ENCODE results near the gene MPHOSPH10. TPM values are rescaled to one million over a fixed set of nuclear protein-coding genes. Genes with fewer than 3 reads are reported as not detected.

Gene MPHOSPH10
- total RNA-seq, 6 experiments from 2014 or later: 27.7 to 39.5 (median 36.5) TPM

- TF ChIP-seq CTCF (IDR thresholded peaks at IDR 0.05): no peak
- Mint-ChIP-seq H3K9me3 (no peaks in the 10 kb centered on the region), H3K4me1 (ENCODE audit: low read depth) (peaks cover 12% of the 10 kb centered on the region), H3K36me3 (ENCODE audit: low read depth) (no peaks in the 10 kb centered on the region), H3K27ac (no peak overlapping the region), H3K27me3 (ENCODE audit: insufficient read depth) (peaks cover 14% of the 10 kb centered on the region), H3K4me3 (no peak overlapping the region)
- no peak for DNase-seq
Measured at GRCh38 chr2:71187589-71187988, 57.2 kb downstream of the MPHOSPH10 start.

- Mint-ChIP-seq H3K4me1 (ENCODE audit: low read depth) (no peaks in the 10 kb centered on the region), H3K27me3 (ENCODE audit: insufficient read depth) (peaks cover 15% of the 10 kb centered on the region), H3K9me3 (peaks cover 2% of the 10 kb centered on the region; the same call in 1 of the 2 replicates), H3K36me3 (ENCODE audit: low read depth) (no peaks in the 10 kb centered on the region), H3K27ac (no peak overlapping the region), H3K4me3 (no peak overlapping the region)
- peak; percentile 55 for TF ChIP-seq CTCF (IDR thresholded peaks at IDR 0.05)
- peak; percentile 16 for DNase-seq
Measured at GRCh38 chr2:71190656-71191569, 60.5 kb downstream of the MPHOSPH10 start.

GRCh38 chr2:71191570-71191943 is 61.1 kb downstream of the MPHOSPH10 start:
- H3K27ac Mint-ChIP-seq: no peak overlapping the region
- H3K4me3 Mint-ChIP-seq: no peak overlapping the region
- DNase-seq: no peak
- peaks cover 15% of the 10 kb centered on the region for H3K27me3 Mint-ChIP-seq (ENCODE audit: insufficient read depth)
- no peaks in the 10 kb centered on the region for H3K4me1 Mint-ChIP-seq (ENCODE audit: low read depth)
- no peaks in the 10 kb centered on the region for H3K36me3 Mint-ChIP-seq (ENCODE audit: low read depth)
- H3K9me3 Mint-ChIP-seq: peaks cover 5% of the 10 kb centered on the region; the same call in 1 of the 2 replicates
- no peak for TF ChIP-seq CTCF (IDR thresholded peaks at IDR 0.05)

Other genes starting within 250 kb of the MPHOSPH10 start
- 1 to 10 TPM; 1.1 to 2.8 (median 1.4) TPM for gene VAX2, start 230.1 kb upstream of the MPHOSPH10 start, total RNA-seq (2021; fragmentation: NEBNext Ultra II Directional; extraction: Animal tissue kit (Norgen Biotek cat#: 25700))
- under 1 TPM in 3 of 6 experiments, not detected in 3; 0.22 to 0.66 (median 0.57) TPM for gene ATP6V1B1, start 194.7 kb upstream of the MPHOSPH10 start, total RNA-seq (2021; fragmentation: NEBNext Ultra II Directional; extraction: Animal tissue kit (Norgen Biotek cat#: 25700))
- gene ANKRD53, start 152.0 kb upstream of the MPHOSPH10 start, total RNA-seq (2021; fragmentation: NEBNext Ultra II Directional; extraction: Animal tissue kit (Norgen Biotek cat#: 25700)): 1 to 10 TPM in 3 of 6 experiments, under 1 TPM in 3; 0.64 to 1.1 (median 0.85) TPM
- 100 to 1,000 TPM in 3 of 6 experiments, 10 to 100 TPM in 3; 91.6 to 129 (median 103) TPM for gene TEX261, start 135.8 kb upstream of the MPHOSPH10 start, total RNA-seq (2021; fragmentation: NEBNext Ultra II Directional; extraction: Animal tissue kit (Norgen Biotek cat#: 25700))
- 100 to 1,000 TPM in 3 of 6 experiments, 10 to 100 TPM in 3; 97.3 to 121 (median 101) TPM for gene NAGK, start 62.0 kb upstream of the MPHOSPH10 start, total RNA-seq (2021; fragmentation: NEBNext Ultra II Directional; extraction: Animal tissue kit (Norgen Biotek cat#: 25700))
- gene MCEE, start 405 bp upstream of the MPHOSPH10 start, total RNA-seq (2021; fragmentation: NEBNext Ultra II Directional; extraction: Animal tissue kit (Norgen Biotek cat#: 25700)): 10 to 100 TPM; 10.3 to 15.5 (median 14.4) TPM
- gene PAIP2B, start 96.5 kb downstream of the MPHOSPH10 start, total RNA-seq (2021; fragmentation: NEBNext Ultra II Directional; extraction: Animal tissue kit (Norgen Biotek cat#: 25700)): under 1 TPM; 0.11 to 0.40 (median 0.20) TPM
- 10 to 100 TPM; 58.5 to 66.6 (median 60.6) TPM for gene ZNF638, start 201.1 kb downstream of the MPHOSPH10 start, total RNA-seq (2021; fragmentation: NEBNext Ultra II Directional; extraction: Animal tissue kit (Norgen Biotek cat#: 25700))